ENCODE results near the gene TREM2.
"Not testable (repeated sequence)": the region's sequence is repeated elsewhere in the genome, so short reads cannot be mapped to it uniquely, and the experiment has no call there.

The TREM2 gene

GRCh38 chr6:41125282-41125681 is 37.6 kb downstream of the TREM2 start:
- Histone ChIP-seq H3K36me3 (ENCODE audit: control insufficient read depth, insufficient read depth, low read length) (peaks cover 3% of the 10 kb centered on the region), H3K4me3 (ENCODE audit: insufficient read depth, low read depth, low read length, poor library complexity, severe bottlenecking) (no peak overlapping the region), H3K9me3 (ENCODE audit: control insufficient read depth, low read length) (no peaks in the 10 kb centered on the region), H3K27ac (ENCODE audit: insufficient read depth, low read length, poor library complexity, severe bottlenecking) (no peak overlapping the region), H3K4me1 (ENCODE audit: control insufficient read depth, insufficient read depth, low read length, poor library complexity, severe bottlenecking) (no peaks in the 10 kb centered on the region), H3K27me3 (replicated peaks; ENCODE audit: control insufficient read depth, insufficient read depth, low read length, poor library complexity, severe bottlenecking) (no peaks in the 10 kb centered on the region)
- DNase-seq, result no peak

DNA sequence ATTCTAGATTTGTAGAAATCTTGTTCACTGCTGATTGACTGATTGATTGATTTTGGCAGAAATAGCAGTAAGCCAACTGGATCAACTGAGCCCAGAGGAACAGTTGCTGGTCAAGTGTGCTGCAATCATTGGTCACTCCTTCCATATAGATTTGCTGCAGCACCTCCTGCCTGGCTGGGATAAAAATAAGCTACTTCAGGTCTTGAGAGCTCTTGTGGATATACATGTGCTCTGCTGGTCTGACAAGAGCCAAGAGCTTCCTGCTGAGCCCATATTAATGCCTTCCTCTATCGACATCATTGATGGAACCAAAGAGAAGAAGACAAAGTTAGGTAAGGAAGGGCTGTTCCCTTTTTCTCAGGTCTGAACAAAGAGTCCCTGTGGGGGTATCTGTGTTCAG is 40.0 kb downstream of the TREM2 start:
- H3K4me3 ChIP-seq (ENCODE audit: insufficient read depth, low read depth, low read length, poor library complexity, severe bottlenecking), result no peak overlapping the region
- H3K27me3 ChIP-seq (replicated peaks; ENCODE audit: control insufficient read depth, insufficient read depth, low read length, poor library complexity, severe bottlenecking), result no peaks in the 10 kb centered on the region
- H3K27ac ChIP-seq (ENCODE audit: insufficient read depth, low read length, poor library complexity, severe bottlenecking), result no peak overlapping the region
- DNase-seq, result no peak
- peaks cover 3% of the 10 kb centered on the region for H3K36me3 ChIP-seq (ENCODE audit: control insufficient read depth, insufficient read depth, low read length)
- H3K4me1 ChIP-seq (ENCODE audit: control insufficient read depth, insufficient read depth, low read length, poor library complexity, severe bottlenecking), result no peaks in the 10 kb centered on the region
- no peaks in the 10 kb centered on the region for H3K9me3 ChIP-seq (ENCODE audit: control insufficient read depth, low read length)

DNA sequence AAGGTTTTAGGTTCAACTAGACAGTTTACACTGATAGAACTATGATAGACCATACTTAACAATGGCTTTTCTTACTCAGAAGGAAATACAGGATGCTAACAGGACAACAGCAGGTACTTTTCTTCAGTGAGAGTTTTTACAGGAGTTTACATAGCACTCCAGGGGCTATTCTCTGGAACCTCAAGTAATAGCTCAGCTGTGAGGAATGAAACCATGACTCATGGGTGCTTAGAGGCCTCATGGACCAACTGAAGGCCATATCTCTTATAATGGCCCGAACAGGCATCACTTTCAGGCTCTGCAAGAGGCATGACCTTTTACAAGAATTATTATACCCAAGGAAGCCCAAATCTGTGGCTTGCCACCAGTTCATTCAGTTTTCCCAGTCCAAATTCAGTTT is 40.5 kb downstream of the TREM2 start:
- Histone ChIP-seq H3K27me3 (replicated peaks; ENCODE audit: control insufficient read depth, insufficient read depth, low read length, poor library complexity, severe bottlenecking) (no peaks in the 10 kb centered on the region), H3K4me3 (ENCODE audit: insufficient read depth, low read depth, low read length, poor library complexity, severe bottlenecking) (no peak overlapping the region), H3K9me3 (ENCODE audit: control insufficient read depth, low read length) (no peaks in the 10 kb centered on the region), H3K4me1 (ENCODE audit: control insufficient read depth, insufficient read depth, low read length, poor library complexity, severe bottlenecking) (no peaks in the 10 kb centered on the region), H3K27ac (ENCODE audit: insufficient read depth, low read length, poor library complexity, severe bottlenecking) (no peak overlapping the region), H3K36me3 (ENCODE audit: control insufficient read depth, insufficient read depth, low read length) (peaks cover 3% of the 10 kb centered on the region)
- DNase-seq, result no peak

GRCh38 chr6:41120058-41120457 is 42.9 kb downstream of the TREM2 start:
- Histone ChIP-seq H3K4me3 (ENCODE audit: insufficient read depth, low read depth, low read length, poor library complexity, severe bottlenecking) (no peak overlapping the region), H3K27ac (ENCODE audit: insufficient read depth, low read length, poor library complexity, severe bottlenecking) (no peak overlapping the region), H3K27me3 (replicated peaks; ENCODE audit: control insufficient read depth, insufficient read depth, low read length, poor library complexity, severe bottlenecking) (no peaks in the 10 kb centered on the region), H3K4me1 (ENCODE audit: control insufficient read depth, insufficient read depth, low read length, poor library complexity, severe bottlenecking) (no peaks in the 10 kb centered on the region), H3K36me3 (ENCODE audit: control insufficient read depth, insufficient read depth, low read length) (peaks cover 3% of the 10 kb centered on the region), H3K9me3 (ENCODE audit: control insufficient read depth, low read length) (no peaks in the 10 kb centered on the region)
- DNase-seq, result no peak

DNA sequence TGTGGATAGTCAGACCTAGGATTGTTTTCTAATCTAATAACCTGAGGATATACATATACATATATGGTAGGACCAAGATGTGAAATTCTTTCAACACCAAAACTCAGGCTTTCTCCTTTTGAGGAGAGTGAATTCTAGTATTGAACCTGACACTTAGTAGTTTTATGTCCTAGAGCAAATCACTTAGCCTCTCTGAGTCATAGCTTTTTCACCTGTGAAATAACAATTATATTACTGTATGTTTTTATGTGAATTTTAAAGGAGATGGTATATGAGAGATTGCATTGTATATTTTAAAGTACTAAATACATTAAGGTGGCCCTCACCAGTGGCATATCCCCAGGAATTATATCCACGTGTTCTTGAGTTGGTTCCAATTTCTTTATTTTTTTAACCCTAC is 43.4 kb downstream of the TREM2 start:
- no peak overlapping the region for H3K27ac ChIP-seq (ENCODE audit: insufficient read depth, low read length, poor library complexity, severe bottlenecking)
- no peak for DNase-seq
- no peaks in the 10 kb centered on the region for H3K4me1 ChIP-seq (ENCODE audit: control insufficient read depth, insufficient read depth, low read length, poor library complexity, severe bottlenecking)
- no peak overlapping the region for H3K4me3 ChIP-seq (ENCODE audit: insufficient read depth, low read depth, low read length, poor library complexity, severe bottlenecking)
- H3K36me3 ChIP-seq (ENCODE audit: control insufficient read depth, insufficient read depth, low read length), result peaks cover 3% of the 10 kb centered on the region
- no peaks in the 10 kb centered on the region for H3K27me3 ChIP-seq (replicated peaks; ENCODE audit: control insufficient read depth, insufficient read depth, low read length, poor library complexity, severe bottlenecking)
- H3K9me3 ChIP-seq (ENCODE audit: control insufficient read depth, low read length), result no peaks in the 10 kb centered on the region

GRCh38 chr6:41115027-41115426 is 47.9 kb downstream of the TREM2 start:
- not testable (repeated sequence) for H3K27ac ChIP-seq (ENCODE audit: insufficient read depth, low read length, poor library complexity, severe bottlenecking); H3K27me3 ChIP-seq (replicated peaks; ENCODE audit: control insufficient read depth, insufficient read depth, low read length, poor library complexity, severe bottlenecking); H3K9me3 ChIP-seq (ENCODE audit: control insufficient read depth, low read length); H3K4me3 ChIP-seq (ENCODE audit: insufficient read depth, low read depth, low read length, poor library complexity, severe bottlenecking); H3K36me3 ChIP-seq (ENCODE audit: control insufficient read depth, insufficient read depth, low read length); DNase-seq; H3K4me1 ChIP-seq (ENCODE audit: control insufficient read depth, insufficient read depth, low read length, poor library complexity, severe bottlenecking)

DNA sequence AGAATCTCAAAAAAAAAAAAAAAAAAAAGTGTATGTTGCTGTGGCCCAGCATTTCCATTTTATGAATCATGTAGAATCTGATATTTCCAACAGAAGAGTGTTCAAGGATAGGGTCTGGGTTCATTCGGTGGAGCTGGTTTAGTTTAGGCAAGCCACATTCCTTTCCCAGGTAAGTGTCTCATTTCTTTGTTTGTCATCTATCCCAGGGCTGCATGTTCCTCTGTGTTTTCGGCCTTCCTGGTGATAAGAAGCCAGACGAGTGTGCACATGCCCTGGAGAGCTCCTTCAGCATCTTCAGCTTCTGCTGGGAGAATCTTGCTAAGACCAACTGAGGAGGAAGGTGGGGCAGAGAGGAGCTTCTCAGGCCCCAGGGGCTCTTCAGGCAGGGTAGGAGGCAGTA is 51.9 kb downstream of the TREM2 start:
- no peak for DNase-seq
- H3K36me3 ChIP-seq (ENCODE audit: control insufficient read depth, insufficient read depth, low read length), result no peaks in the 10 kb centered on the region
- H3K27me3 ChIP-seq (replicated peaks; ENCODE audit: control insufficient read depth, insufficient read depth, low read length, poor library complexity, severe bottlenecking), result no peaks in the 10 kb centered on the region
- H3K4me3 ChIP-seq (ENCODE audit: insufficient read depth, low read depth, low read length, poor library complexity, severe bottlenecking), result no peak overlapping the region
- H3K9me3 ChIP-seq (ENCODE audit: control insufficient read depth, low read length), result no peaks in the 10 kb centered on the region
- H3K4me1 ChIP-seq (ENCODE audit: control insufficient read depth, insufficient read depth, low read length, poor library complexity, severe bottlenecking), result no peaks in the 10 kb centered on the region
- no peak overlapping the region for H3K27ac ChIP-seq (ENCODE audit: insufficient read depth, low read length, poor library complexity, severe bottlenecking)

Data from effector memory CD4-positive, alpha-beta T cell (primary cell).